Vagina (tissue), 2 donors: ENCODE results near the gene SSX4B. TPM values are rescaled to one million over a fixed set of nuclear protein-coding genes. Genes with fewer than 3 reads are reported as not detected.
"Not testable (repeated sequence)": the region's sequence is repeated elsewhere in the genome, so short reads cannot be mapped to it uniquely, and the experiment has no call there.

Experiments
- DNase-seq, 2 donors: peaks; one replicate each; pipeline ENCODE4 v3.0.0-alpha.2; 2017; ENCODE audit errors: extremely low spot score in 2 of 2
- H3K27ac ChIP-seq: fragments of 200-600 bp; sonication (generic); one replicate; pipeline ENCODE4 v1.5.1; 2019
- H3K27me3 ChIP-seq: fragments of 200-600 bp; sonication (generic); one replicate; pipeline ENCODE4 v1.5.1; 2019
- H3K36me3 ChIP-seq, 2 donors: fragments of 200-600 bp; sonication (generic); one replicate each; pipeline ENCODE4 v1.5.1; 2017 to 2019
- H3K4me1 ChIP-seq: fragments of 200-600 bp; sonication (generic); one replicate; pipeline ENCODE4 v1.5.1; 2019
- H3K4me3 ChIP-seq, 2 donors: fragments of 200-600 bp; sonication (generic); 1 replicate in 1 of 2; 2 replicates in 1 of 2; pipeline ENCODE4 v1.5.1; 2016 to 2019
- H3K9me3 ChIP-seq: fragments of 200-600 bp; sonication (generic); one replicate; pipeline ENCODE4 v1.5.1; 2019
- POLR2A ChIP-seq, 2 donors: fragments of 450-650 bp; IDR thresholded peaks; one replicate each; pipeline ENCODE4 v1.6.1; 2017; ENCODE audit warnings: antibody characterized with exemption in 2 of 2, mild to moderate bottlenecking in 2 of 2, moderate library complexity in 2 of 2
- POLR2AphosphoS5 ChIP-seq, 2 donors: sonication (generic); formaldehyde crosslinking; IDR thresholded peaks; one replicate each; pipeline ENCODE4 v1.9.0; 2017; ENCODE audit warnings: antibody characterized with exemption in 2 of 2, mild to moderate bottlenecking in 2 of 2, low read depth in 1 of 2; ENCODE audit not compliant: insufficient read depth in 1 of 2
- intact Hi-C: fragments of 100-400 bp; cut with DNase I; formaldehyde crosslinking; loops from one replicate; pipeline ENCODE4 v1.15.1; 2023
- total RNA-seq: library from RNA; depleted of rRNA; stranded (reverse); fragments of >200 nt; gene quantifications from one replicate; pipeline ENCODE4 v1.2.3, GENCODE V29; 2016
- TF ChIP-seq, protein P1 (sequence below), 3 experiments: fragments of 450-650 bp in 2 of 3; fragments of 200-600 bp in 1 of 3; sonication (generic) in 1 of 3; IDR thresholded peaks; one replicate each; pipeline ENCODE4 v1.5.1; 2017 to 2019; ENCODE audit warnings: antibody characterized with exemption in 3 of 3, mild to moderate bottlenecking in 2 of 3, moderate library complexity in 2 of 3

Gene SSX4B, protein sequence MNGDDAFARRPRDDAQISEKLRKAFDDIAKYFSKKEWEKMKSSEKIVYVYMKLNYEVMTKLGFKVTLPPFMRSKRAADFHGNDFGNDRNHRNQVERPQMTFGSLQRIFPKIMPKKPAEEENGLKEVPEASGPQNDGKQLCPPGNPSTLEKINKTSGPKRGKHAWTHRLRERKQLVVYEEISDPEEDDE
- total RNA-seq: not detected

DNA sequence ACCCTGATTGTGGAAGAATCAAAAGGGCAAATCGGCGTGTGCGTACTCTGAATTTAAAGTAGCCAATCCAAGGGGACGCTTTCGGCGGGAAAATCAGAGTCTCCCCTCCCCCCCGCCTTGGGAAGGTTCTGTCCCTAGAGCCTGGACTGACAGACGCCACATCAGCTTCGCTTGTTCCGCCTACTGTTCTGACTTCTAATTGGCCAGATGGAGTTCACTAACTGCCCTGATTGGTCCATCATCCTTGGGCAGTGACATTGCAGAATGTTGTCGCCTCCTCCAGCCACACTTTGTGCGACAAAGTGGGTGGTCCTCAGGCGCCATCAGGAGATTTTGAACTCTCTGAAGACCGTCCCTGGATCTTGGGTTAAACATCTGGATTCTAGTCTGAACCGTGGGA is at the start of gene SSX4B:
SSX4B (minus strand) TSS at position 101 of the 400 bp plus-strand sequence. CDS start 588 bp downstream, outside the sequence.
- intact Hi-C loops, H3K9me3 ChIP-seq, H3K4me3 ChIP-seq, H3K27ac ChIP-seq, DNase-seq, H3K36me3 ChIP-seq, H3K27me3 ChIP-seq, H3K4me1 ChIP-seq: not testable (repeated sequence)

DNA sequence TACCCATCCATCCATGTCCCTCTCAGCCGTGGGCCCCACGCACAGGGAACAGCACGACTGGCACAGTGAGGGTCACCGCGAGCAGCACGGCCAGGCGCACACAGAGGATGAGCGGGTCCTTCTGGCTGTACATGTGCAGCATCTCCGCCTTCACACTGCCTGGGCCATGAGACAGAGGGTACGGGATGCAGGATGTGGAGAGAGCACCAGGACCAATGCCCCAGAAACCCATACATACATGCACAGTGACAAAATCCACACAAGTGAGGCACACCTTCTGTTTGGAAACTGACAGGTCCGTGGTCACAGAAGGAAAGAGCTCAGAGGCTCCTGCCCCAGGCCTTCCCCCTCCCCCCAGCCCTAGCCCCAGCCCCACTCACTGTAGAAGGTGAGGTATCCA is 48.8 kb upstream of the SSX4B start:
- Histone ChIP-seq H3K27me3 (no peaks in the 10 kb centered on the region), H3K9me3 (no peaks in the 10 kb centered on the region), H3K4me3 (no peak overlapping the region), H3K4me1 (no peaks in the 10 kb centered on the region), H3K27ac (no peak overlapping the region), H3K36me3 (no peaks in the 10 kb centered on the region)
- TF ChIP-seq POLR2AphosphoS5 (IDR thresholded peaks at IDR 0.05; ENCODE audit: insufficient read depth in 1 of 2, low read depth in 1 of 2) (no peak), POLR2A (IDR thresholded peaks at IDR 0.05) (no peak)
- TF ChIP-seq, protein P1, sequence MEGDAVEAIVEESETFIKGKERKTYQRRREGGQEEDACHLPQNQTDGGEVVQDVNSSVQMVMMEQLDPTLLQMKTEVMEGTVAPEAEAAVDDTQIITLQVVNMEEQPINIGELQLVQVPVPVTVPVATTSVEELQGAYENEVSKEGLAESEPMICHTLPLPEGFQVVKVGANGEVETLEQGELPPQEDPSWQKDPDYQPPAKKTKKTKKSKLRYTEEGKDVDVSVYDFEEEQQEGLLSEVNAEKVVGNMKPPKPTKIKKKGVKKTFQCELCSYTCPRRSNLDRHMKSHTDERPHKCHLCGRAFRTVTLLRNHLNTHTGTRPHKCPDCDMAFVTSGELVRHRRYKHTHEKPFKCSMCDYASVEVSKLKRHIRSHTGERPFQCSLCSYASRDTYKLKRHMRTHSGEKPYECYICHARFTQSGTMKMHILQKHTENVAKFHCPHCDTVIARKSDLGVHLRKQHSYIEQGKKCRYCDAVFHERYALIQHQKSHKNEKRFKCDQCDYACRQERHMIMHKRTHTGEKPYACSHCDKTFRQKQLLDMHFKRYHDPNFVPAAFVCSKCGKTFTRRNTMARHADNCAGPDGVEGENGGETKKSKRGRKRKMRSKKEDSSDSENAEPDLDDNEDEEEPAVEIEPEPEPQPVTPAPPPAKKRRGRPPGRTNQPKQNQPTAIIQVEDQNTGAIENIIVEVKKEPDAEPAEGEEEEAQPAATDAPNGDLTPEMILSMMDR (IDR thresholded peaks at IDR 0.05): no peak
- DNase-seq: no peak
- intact Hi-C loops: no loop called here

DNA sequence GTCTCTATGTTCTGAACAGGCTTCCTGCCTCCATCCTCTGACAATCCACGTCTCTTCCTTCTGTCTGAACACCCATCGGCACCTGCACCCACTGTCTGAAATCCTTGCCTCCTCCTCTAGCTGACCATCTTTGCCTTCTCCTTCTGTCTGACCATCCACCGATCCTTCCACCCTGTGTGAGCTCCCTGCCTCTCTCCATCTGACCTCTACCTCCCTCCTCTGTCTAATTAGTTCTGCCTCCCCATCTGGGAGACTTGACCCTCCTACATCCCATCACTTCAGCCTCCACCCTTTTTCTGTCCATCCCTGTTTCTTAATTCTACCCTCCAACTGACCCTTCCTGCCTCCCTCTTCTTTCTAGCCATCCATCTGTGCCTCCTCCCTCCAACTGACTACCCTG is 48.3 kb upstream of the SSX4B start:
- H3K27ac ChIP-seq: no peak overlapping the region

DNA sequence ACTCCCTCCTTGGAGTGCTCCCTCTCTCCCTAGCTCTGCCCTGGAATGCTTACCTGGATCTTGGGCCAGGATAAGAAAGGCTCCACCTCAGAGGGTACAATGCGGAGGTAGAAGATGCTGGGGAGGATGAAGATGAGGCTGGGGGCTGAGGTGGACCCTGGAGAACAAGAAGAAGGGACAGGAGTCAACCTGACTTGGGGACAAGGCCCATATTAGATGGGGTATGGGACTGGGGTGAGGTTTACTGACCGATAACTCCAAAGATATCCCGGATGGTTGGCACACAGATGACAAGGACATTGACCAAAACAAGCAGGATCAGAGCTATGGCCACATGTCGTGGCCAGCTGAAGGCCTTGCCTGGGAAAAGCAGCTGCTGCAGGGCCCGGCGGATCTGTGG is 47.7 kb upstream of the SSX4B start:
- Histone ChIP-seq H3K4me1 (no peaks in the 10 kb centered on the region), H3K9me3 (no peaks in the 10 kb centered on the region), H3K36me3 (no peaks in the 10 kb centered on the region), H3K4me3 (no peak overlapping the region), H3K27me3 (no peaks in the 10 kb centered on the region), H3K27ac (no peak overlapping the region)
- intact Hi-C loops: no loop called here
- no peak for DNase-seq
- TF ChIP-seq, protein P1 (IDR thresholded peaks at IDR 0.05): no peak
- TF ChIP-seq POLR2A (IDR thresholded peaks at IDR 0.05): no peak
- no peak for TF ChIP-seq POLR2AphosphoS5 (IDR thresholded peaks at IDR 0.05; ENCODE audit: insufficient read depth in 1 of 2, low read depth in 1 of 2)

More for the DNA sequence above, 48.3 kb upstream of the SSX4B start:
- Histone ChIP-seq H3K9me3 (no peaks in the 10 kb centered on the region), H3K4me1 (no peaks in the 10 kb centered on the region), H3K27me3 (no peaks in the 10 kb centered on the region), H3K36me3 (no peaks in the 10 kb centered on the region), H3K4me3 (no peak overlapping the region)
- DNase-seq: no peak
- intact Hi-C loops: no loop called here
- TF ChIP-seq POLR2AphosphoS5 (IDR thresholded peaks at IDR 0.05; ENCODE audit: insufficient read depth in 1 of 2, low read depth in 1 of 2): no peak
- TF ChIP-seq, protein P1 (IDR thresholded peaks at IDR 0.05): no peak
- TF ChIP-seq POLR2A (IDR thresholded peaks at IDR 0.05): no peak

DNA sequence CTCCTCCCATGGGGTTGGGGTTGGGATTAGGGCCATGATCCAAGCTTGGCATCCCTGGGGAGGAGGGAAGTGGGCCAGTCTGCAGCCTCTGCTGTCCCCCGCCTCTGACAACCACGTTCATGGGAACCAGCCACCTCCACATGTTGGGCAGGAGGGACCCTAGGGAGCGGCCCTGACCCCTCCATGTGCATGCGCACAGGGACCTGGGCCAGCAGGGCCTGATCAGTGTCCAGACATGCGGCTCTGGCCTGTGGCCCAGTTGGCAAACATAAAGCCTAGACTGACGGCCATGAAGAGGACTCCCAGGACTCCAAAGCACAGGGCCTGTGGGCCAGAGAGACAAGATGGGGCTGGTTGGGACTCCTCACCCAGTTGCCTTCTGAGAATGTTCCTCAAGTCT is 47.0 kb upstream of the SSX4B start:
- intact Hi-C loops: no loop called here
- TF ChIP-seq, protein P1 (IDR thresholded peaks at IDR 0.05): no peak
- TF ChIP-seq POLR2AphosphoS5 (IDR thresholded peaks at IDR 0.05; ENCODE audit: insufficient read depth in 1 of 2, low read depth in 1 of 2) (no peak), POLR2A (IDR thresholded peaks at IDR 0.05) (no peak)

More for the DNA sequence above, 47.0 kb upstream of the SSX4B start:
- no peak for DNase-seq
- no peaks in the 10 kb centered on the region for H3K9me3 ChIP-seq
- no peaks in the 10 kb centered on the region for H3K27me3 ChIP-seq
- no peaks in the 10 kb centered on the region for H3K36me3 ChIP-seq
- H3K4me1 ChIP-seq: no peaks in the 10 kb centered on the region
- H3K4me3 ChIP-seq: no peak overlapping the region
- no peak overlapping the region for H3K27ac ChIP-seq
